GM12892 (cell line): ENCODE results near the gene JPH3.

Experiments used
- POLR2A ChIP-seq: IDR thresholded peaks from 2 replicates; pipeline ENCODE4 v1.6.1; 2011; ENCODE audit warnings: low read depth, low read length, control low read depth
- POLR2AphosphoS5 ChIP-seq: IDR thresholded peaks from 2 replicates; pipeline ENCODE4 v1.6.1; 2011; ENCODE audit warnings: low read depth, low read length, control low read depth

DNA sequence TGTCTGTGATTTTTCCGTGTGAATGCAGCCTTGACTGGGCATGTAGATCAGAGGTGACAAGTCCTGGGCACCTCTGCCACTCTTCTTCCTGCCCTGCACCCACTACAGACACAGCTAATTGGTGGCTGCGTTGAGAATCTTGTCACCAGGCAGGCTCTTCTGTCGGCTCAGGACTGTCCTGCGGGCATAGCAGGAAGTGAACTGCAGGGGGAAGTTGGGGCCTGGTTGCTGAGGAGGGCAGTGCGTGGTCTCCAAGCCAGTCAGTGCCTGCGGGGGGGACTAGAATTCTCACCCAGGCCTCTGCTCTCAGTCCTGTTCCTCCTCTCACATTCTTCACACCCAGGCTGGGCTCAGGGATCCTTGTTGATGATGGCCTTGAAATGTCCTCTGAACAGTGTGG is 50.5 kb downstream of the JPH3 start:
- TF ChIP-seq POLR2AphosphoS5 = no peak
- TF ChIP-seq POLR2A = no peak
